BE2C (cell line): ENCODE measurements around the gene TRIM15. TPM values are rescaled to one million over a fixed set of nuclear protein-coding genes. Genes with fewer than 3 reads are reported as not detected.
"Not testable (repeated sequence)": the region's sequence is repeated elsewhere in the genome, so short reads cannot be mapped to it uniquely, and the experiment has no call there.

Experiments
- DNase-seq: peaks from one replicate; pipeline ENCODE4 v3.0.0-alpha.2; 2020
- H3K27me3 ChIP-seq: fragments of 250-450 bp; sonication (Bioruptor Pico); 2 replicates; pipeline ENCODE4 v1.5.1; 2020; ENCODE audit warnings: mild to moderate bottlenecking
- H3K36me3 ChIP-seq: fragments of 250-450 bp; sonication (Bioruptor Pico); 2 replicates; pipeline ENCODE4 v1.5.1; 2020; ENCODE audit warnings: mild to moderate bottlenecking
- H3K4me1 ChIP-seq: fragments of 250-450 bp; sonication (Bioruptor Pico); 2 replicates; pipeline ENCODE4 v1.5.1; 2020
- H3K4me3 ChIP-seq: 2 replicates; pipeline ENCODE4 v1.5.1; 2011; ENCODE audit warnings: low read depth, low read length
- H3K9me3 ChIP-seq: fragments of 250-450 bp; sonication (Bioruptor Pico); 2 replicates; pipeline ENCODE4 v1.5.1; 2020
- polyA plus RNA-seq: library from polyadenylated mRNA; unstranded; fragments of >200 nt; gene quantifications from one replicate; pipeline ENCODE4 v1.2.1, GENCODE V29; 2012; ENCODE audit warnings: low read depth, missing spikeins; ENCODE audit not compliant: insufficient read length, insufficient read depth
- TF ChIP-seq, protein P1 (sequence below): IDR thresholded peaks from 2 replicates; pipeline ENCODE4 v1.5.1; 2012; ENCODE audit warnings: mild to moderate bottlenecking, low read depth, low read length

TRIM15 gene
- polyA plus RNA-seq: not detected

DNA sequence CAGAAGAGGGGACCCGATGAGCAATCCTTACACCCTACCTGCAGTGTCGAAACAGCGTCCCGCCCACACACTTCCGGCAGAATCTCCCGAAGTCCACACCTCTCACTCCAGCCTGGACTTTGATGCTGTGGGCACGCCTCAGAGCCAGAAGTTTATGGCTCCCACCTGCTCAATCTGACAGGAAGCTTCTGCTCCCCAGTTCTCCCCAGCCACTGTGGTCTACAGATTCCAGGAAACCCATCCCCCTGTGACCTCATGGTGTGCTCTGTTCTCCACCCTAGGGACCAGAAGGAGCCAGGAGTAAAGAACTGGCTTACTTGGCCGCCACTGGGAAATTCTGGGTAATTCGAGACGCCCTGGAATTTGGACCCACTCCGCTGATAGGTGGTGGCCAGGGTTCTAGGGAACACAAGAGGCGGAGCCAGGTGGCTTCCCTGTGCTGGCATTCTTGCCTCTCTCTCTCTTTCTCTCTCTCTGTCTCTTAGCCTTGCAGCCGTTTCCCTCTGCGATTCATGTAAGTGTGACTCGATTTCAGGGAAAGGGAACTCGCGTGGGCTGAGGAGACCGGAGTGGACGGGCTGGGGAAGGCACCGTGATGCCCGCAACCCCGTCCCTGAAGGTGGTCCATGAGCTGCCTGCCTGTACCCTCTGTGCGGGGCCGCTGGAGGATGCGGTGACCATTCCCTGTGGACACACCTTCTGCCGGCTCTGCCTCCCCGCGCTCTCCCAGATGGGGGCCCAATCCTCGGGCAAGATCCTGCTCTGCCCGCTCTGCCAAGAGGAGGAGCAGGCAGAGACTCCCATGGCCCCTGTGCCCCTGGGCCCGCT is at the start of gene TRIM15:
TRIM15 (plus strand) TSS at position 457 of the 828 bp plus-strand sequence; CDS start at position 596, 139 bp downstream.
- Histone ChIP-seq H3K9me3 (no peaks in the 10 kb centered on the region), H3K4me3 (no peak within 1 kb of the TSS), H3K4me1 (no peaks in the 10 kb centered on the region), H3K36me3 (no peaks in the 10 kb centered on the region), H3K27me3 (peaks cover 18% of the 10 kb centered on the region)
- no peak for DNase-seq
- TF ChIP-seq, protein P1, sequence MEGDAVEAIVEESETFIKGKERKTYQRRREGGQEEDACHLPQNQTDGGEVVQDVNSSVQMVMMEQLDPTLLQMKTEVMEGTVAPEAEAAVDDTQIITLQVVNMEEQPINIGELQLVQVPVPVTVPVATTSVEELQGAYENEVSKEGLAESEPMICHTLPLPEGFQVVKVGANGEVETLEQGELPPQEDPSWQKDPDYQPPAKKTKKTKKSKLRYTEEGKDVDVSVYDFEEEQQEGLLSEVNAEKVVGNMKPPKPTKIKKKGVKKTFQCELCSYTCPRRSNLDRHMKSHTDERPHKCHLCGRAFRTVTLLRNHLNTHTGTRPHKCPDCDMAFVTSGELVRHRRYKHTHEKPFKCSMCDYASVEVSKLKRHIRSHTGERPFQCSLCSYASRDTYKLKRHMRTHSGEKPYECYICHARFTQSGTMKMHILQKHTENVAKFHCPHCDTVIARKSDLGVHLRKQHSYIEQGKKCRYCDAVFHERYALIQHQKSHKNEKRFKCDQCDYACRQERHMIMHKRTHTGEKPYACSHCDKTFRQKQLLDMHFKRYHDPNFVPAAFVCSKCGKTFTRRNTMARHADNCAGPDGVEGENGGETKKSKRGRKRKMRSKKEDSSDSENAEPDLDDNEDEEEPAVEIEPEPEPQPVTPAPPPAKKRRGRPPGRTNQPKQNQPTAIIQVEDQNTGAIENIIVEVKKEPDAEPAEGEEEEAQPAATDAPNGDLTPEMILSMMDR: no peak

DNA sequence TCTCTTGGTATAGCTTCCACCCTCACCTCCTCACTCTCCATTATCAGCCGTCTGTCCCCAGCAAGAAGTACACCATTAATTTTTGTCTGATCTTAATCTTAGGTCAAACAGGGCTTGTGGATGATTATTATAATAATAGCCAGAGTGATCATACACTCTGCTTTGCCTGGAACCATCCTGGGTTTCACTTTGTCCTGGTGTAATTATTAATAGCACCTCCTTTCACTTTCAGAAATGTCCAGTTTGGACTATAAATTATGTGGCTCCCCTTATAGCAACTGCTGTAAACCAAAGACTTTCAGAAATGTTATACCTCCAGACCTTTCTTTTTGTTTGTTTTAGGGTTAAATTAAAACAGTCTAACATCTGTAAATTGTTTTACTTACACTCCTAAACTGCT is 49.5 kb upstream of the TRIM15 start:
- DNase-seq: no peak
- Histone ChIP-seq H3K27me3 (peaks cover 43% of the 10 kb centered on the region), H3K4me1 (no peaks in the 10 kb centered on the region), H3K36me3 (no peaks in the 10 kb centered on the region), H3K4me3 (no peak overlapping the region), H3K9me3 (no peaks in the 10 kb centered on the region)
- TF ChIP-seq, protein P1: no peak

DNA sequence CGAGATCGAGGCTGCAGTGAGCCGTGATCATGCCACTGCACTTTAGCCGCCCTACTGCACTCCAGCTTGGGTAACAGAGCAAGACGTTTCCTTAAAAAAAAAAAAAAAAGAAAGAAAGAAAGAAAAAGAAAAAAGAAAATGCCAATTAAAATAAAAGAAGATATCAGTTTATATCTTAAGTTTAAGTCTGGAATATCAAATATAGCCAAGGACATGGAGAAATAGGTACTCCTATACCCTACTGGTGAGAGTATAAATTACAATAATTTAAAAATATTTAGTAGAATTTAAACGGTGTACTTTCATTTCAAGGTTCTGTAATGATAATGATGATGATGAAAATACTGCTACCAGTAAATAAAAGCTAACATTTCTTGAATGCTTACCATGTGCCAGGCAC is 46.6 kb upstream of the TRIM15 start:
- no peaks in the 10 kb centered on the region for H3K4me1 ChIP-seq
- TF ChIP-seq, protein P1: no peak
- peaks cover 31% of the 10 kb centered on the region for H3K27me3 ChIP-seq
- no peaks in the 10 kb centered on the region for H3K36me3 ChIP-seq
- H3K4me3 ChIP-seq: no peak overlapping the region
- H3K9me3 ChIP-seq: no peaks in the 10 kb centered on the region
- DNase-seq: no peak

DNA sequence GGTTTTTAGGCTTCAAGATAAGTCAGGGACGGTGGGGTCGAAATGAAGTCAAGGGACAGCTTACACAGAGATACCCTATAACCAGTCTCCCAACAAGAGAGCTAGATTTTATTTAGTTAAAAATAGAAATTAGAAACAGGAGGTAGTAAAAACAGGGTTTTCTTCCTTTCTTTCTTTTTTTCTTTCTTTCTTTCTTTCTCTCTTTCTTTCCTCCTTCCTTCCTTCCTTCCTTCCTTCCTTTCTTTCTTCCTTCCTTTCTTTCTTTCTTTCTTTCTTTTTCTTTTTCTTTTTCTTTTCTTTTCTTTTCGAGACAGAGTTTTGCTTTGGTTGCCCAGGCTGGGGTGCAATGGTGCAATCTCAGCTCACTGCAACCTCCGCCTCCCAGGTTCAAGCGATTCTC is 44.7 kb upstream of the TRIM15 start:
- not testable (repeated sequence) for H3K4me3 ChIP-seq, DNase-seq, H3K9me3 ChIP-seq, H3K36me3 ChIP-seq, H3K4me1 ChIP-seq
- H3K27me3 ChIP-seq: peaks cover 11% of the 10 kb centered on the region

DNA sequence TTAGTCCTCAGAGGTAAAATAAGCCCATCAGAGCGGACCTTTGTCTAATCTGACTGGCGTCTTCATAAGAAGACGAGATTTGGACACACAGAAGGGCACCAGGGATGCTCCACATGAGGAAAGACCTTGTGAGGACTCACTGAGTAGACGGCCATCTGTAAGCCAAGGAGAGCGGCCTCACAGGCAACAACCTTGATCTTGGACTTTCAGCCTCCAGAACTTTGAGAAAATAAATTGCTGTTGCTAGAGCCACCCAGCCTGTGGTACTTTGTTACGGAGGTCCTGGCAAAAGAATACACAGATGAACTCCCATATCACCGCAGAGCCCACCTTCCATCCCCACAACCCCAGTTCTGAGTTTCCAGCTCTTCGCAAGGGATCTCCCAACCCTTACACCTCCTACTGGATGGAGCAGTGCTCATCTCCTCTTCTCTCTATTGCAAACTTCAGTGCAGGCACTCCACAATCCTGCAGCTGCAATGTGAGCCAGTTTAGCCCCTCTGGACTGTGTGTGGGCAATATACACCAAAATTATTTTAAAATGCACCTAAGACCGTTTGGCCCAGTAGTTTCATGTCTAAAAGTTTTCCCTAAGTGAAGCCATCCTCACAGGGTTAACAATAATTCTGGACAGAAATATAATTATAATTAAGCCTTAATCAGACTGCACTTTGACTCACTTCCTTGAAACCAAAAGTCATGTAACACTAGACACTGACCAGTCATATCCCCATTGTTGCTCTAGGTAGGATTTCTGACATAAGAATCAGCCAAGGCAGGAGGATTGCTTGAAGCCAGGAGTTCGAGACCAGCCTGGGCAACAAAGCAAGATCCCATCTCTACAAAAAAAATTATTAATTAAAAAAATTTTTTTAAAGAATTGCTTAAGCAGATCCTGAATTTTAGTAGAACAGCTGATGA is 41.6 kb upstream of the TRIM15 start:
- TF ChIP-seq, protein P1: no peak
- Histone ChIP-seq H3K4me1 (no peaks in the 10 kb centered on the region), H3K27me3 (peaks cover 20% of the 10 kb centered on the region), H3K4me3 (no peak overlapping the region), H3K36me3 (no peaks in the 10 kb centered on the region), H3K9me3 (no peaks in the 10 kb centered on the region)
- DNase-seq: no peak

DNA sequence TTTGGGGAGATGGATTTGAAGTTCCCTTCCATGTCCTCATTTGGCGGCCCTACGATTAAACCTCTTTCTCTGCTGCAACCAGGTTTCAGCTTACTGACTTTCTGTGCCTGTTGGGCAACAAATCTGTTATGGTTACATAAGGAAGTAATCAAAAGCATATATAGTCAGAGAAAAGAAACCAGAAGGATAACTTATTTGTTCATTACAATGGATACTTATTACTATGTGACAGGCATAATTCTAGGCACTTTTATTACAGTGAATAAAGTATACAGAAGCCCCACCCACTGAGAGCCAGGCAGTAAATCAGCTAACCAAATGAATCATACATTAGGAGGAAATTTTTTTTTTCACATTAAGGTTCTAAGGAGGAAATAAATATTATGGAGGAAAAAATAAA is 40.8 kb upstream of the TRIM15 start:
- DNase-seq: no peak
- Histone ChIP-seq H3K4me1 (no peaks in the 10 kb centered on the region), H3K36me3 (no peaks in the 10 kb centered on the region), H3K4me3 (no peak overlapping the region), H3K9me3 (no peaks in the 10 kb centered on the region), H3K27me3 (peaks cover 28% of the 10 kb centered on the region)
- TF ChIP-seq, protein P1: no peak
